Measurements from ENCODE around the gene ZNF319.

GRCh38 chr16:57962756-57963155 is 37.7 kb downstream of the ZNF319 start:
- TF ChIP-seq GATA2 (IDR thresholded peaks at IDR 0.05; ENCODE audit: low read depth, low read length) (no peak), GATA3 (IDR thresholded peaks at IDR 0.05; ENCODE audit: low read depth, low read length) (no peak)

Data from SH-SY5Y (cell line).